SK-N-SH (cell line): ENCODE data around the gene HMX2.

ENCODE experiments used
- CTCF ChIP-seq: fragments of 200-600 bp; sonication (generic); IDR thresholded peaks from 2 replicates; pipeline ENCODE4 v1.6.1; 2017; ENCODE audit warnings: antibody characterized with exemption, mild to moderate bottlenecking, moderate library complexity
- JUND ChIP-seq: IDR thresholded peaks from 2 replicates; pipeline ENCODE4 v1.4.0; 2012
- MAX ChIP-seq: IDR thresholded peaks from 2 replicates; pipeline ENCODE4 v1.4.0; 2012; ENCODE audit warnings: low read depth
- NFIC ChIP-seq: IDR thresholded peaks from 2 replicates; pipeline ENCODE4 v1.4.0; 2012; ENCODE audit warnings: borderline replicate concordance
- RCOR1 ChIP-seq: fragments of 150-350 bp; IDR thresholded peaks from 2 replicates; pipeline ENCODE4 v1.6.1; 2017; ENCODE audit warnings: antibody characterized with exemption, low read length
- REST ChIP-seq: IDR thresholded peaks from 2 replicates; pipeline ENCODE4 v1.6.1; 2012; ENCODE audit warnings: mild to moderate bottlenecking, low read depth, low read length, moderate library complexity
- RFX5 ChIP-seq: IDR thresholded peaks from 2 replicates; pipeline ENCODE4 v1.6.1; 2012; ENCODE audit warnings: mild to moderate bottlenecking, improper control_type of control experiment, low read length
- SIN3A ChIP-seq: IDR thresholded peaks from 2 replicates; pipeline ENCODE4 v1.6.1; 2012; ENCODE audit warnings: low read depth, mild to moderate bottlenecking, low read length, moderate library complexity, borderline replicate concordance
- TEAD4 ChIP-seq: IDR thresholded peaks from 2 replicates; pipeline ENCODE4 v1.4.0; 2012; ENCODE audit warnings: mild to moderate bottlenecking, borderline replicate concordance; ENCODE audit not compliant: insufficient read depth
- YY1 ChIP-seq: IDR thresholded peaks from 2 replicates; pipeline ENCODE4 v1.4.0; 2012; ENCODE audit warnings: low read depth, mild to moderate bottlenecking

- TF ChIP-seq CTCF (no peak), REST (no peak), NFIC (no peak), RCOR1 (no peak), TEAD4 (no peak), YY1 (no peak), RFX5 (no peak), JUND (no peak), SIN3A (no peak), MAX (no peak)
These were observed 21.7 kb upstream of the HMX2 start for GRCh38 chr10:123126246-123126645.
